H9 (cell line): ENCODE measurements around the gene TEF. TPM values are rescaled to one million over a fixed set of nuclear protein-coding genes. Genes with fewer than 3 reads are reported as not detected.

Experiments
- DNase-seq: peaks from one replicate; pipeline ENCODE4 v3.0.0-alpha.2; 2017
- H2AFZ ChIP-seq: one replicate; pipeline ENCODE4 v1.6.1; 2013; ENCODE audit warnings: mild to moderate bottlenecking, low read length, control low read depth, moderate library complexity
- H2AK5ac ChIP-seq: 2 replicates; pipeline ENCODE4 v1.6.1; 2013; ENCODE audit warnings: low read length, control low read depth, mixed read lengths; ENCODE audit not compliant: insufficient read length
- H2BK120ac ChIP-seq: one replicate; pipeline ENCODE4 v1.6.1; 2013; ENCODE audit warnings: low read depth, mild to moderate bottlenecking, low read length, control low read depth, inconsistent platforms; ENCODE audit not compliant: poor library complexity, severe bottlenecking
- H2BK12ac ChIP-seq: 2 replicates; pipeline ENCODE4 v1.6.1; 2013; ENCODE audit warnings: low read length, control low read depth, mixed read lengths, low read depth; ENCODE audit not compliant: insufficient read length
- H2BK15ac ChIP-seq: 2 replicates; pipeline ENCODE4 v1.6.1; 2013; ENCODE audit warnings: low read depth, low read length, control low read depth
- H2BK20ac ChIP-seq: one replicate; pipeline ENCODE4 v1.6.1; 2013; ENCODE audit warnings: low read depth, mild to moderate bottlenecking, low read length, control low read depth, inconsistent platforms; ENCODE audit not compliant: poor library complexity, severe bottlenecking
- H2BK5ac ChIP-seq: 2 replicates; pipeline ENCODE4 v1.6.1; 2013; ENCODE audit warnings: low read length, control low read depth, mixed read lengths; ENCODE audit not compliant: insufficient read length
- H3K14ac ChIP-seq: 2 replicates; pipeline ENCODE4 v1.6.1; 2013; ENCODE audit warnings: low read length, control low read depth; ENCODE audit not compliant: insufficient read depth
- H3K18ac ChIP-seq: 2 replicates; pipeline ENCODE4 v1.6.1; 2013; ENCODE audit warnings: low read depth, mild to moderate bottlenecking, mixed read lengths, low read length, control low read depth; ENCODE audit not compliant: insufficient read length
- H3K23ac ChIP-seq: 2 replicates; pipeline ENCODE4 v1.6.1; 2013; ENCODE audit warnings: low read length, control low read depth, mixed read lengths, low read depth; ENCODE audit not compliant: insufficient read length
- H3K23me2 ChIP-seq: 2 replicates; pipeline ENCODE4 v1.6.1; 2013; ENCODE audit warnings: low read depth, mild to moderate bottlenecking, mixed read lengths, low read length, control low read depth; ENCODE audit not compliant: insufficient read length, poor library complexity, severe bottlenecking
- H3K27ac ChIP-seq: 2 replicates; pipeline ENCODE4 v1.5.1; 2013; ENCODE audit warnings: low read length, control low read depth, mixed read lengths, low read depth; ENCODE audit not compliant: insufficient read length
- H3K27me3 ChIP-seq: 2 replicates; pipeline ENCODE4 v1.6.1; 2013; ENCODE audit warnings: low read length, control low read depth, inconsistent platforms; ENCODE audit not compliant: insufficient read depth
- H3K4ac ChIP-seq: 2 replicates; pipeline ENCODE4 v1.6.1; 2013; ENCODE audit warnings: low read depth, mild to moderate bottlenecking, control low read depth, inconsistent platforms, low read length, moderate library complexity
- H3K4me1 ChIP-seq: 2 replicates; pipeline ENCODE4 v1.6.1; 2013; ENCODE audit warnings: low read length, control low read depth, inconsistent platforms; ENCODE audit not compliant: insufficient read depth
- H3K4me2 ChIP-seq: 2 replicates; pipeline ENCODE4 v1.6.1; 2013; ENCODE audit warnings: low read length, control low read depth, mixed read lengths; ENCODE audit not compliant: insufficient read length, insufficient read depth
- H3K56ac ChIP-seq: 2 replicates; pipeline ENCODE4 v1.6.1; 2013; ENCODE audit warnings: low read depth, mild to moderate bottlenecking, mixed read lengths, low read length, control low read depth; ENCODE audit not compliant: insufficient read length
- H3K79me1 ChIP-seq: 2 replicates; pipeline ENCODE4 v1.6.1; 2013; ENCODE audit warnings: low read depth, mild to moderate bottlenecking, moderate library complexity, low read length, control low read depth, inconsistent platforms; ENCODE audit not compliant: insufficient read depth, poor library complexity, severe bottlenecking
- H3K79me2 ChIP-seq: 2 replicates; pipeline ENCODE4 v1.6.1; 2013; ENCODE audit warnings: low read length, control low read depth, inconsistent platforms; ENCODE audit not compliant: insufficient read depth
- H3K9ac ChIP-seq: 2 replicates; pipeline ENCODE4 v1.6.1; 2013; ENCODE audit warnings: low read length, control low read depth, mixed read lengths; ENCODE audit not compliant: insufficient read length; ENCODE audit errors: extremely low read depth
- H3K9me3 ChIP-seq: one replicate; pipeline ENCODE4 v1.6.1; 2013; ENCODE audit warnings: low read depth, low read length, inconsistent platforms; ENCODE audit not compliant: control insufficient read depth
- H3T11ph ChIP-seq: one replicate; pipeline ENCODE4 v1.6.1; 2013; ENCODE audit warnings: mild to moderate bottlenecking, low read length, control low read depth, inconsistent platforms
- H4K20me1 ChIP-seq: one replicate; pipeline ENCODE4 v1.6.1; 2013; ENCODE audit not compliant: control insufficient read depth, insufficient read length, insufficient read depth
- H4K5ac ChIP-seq: 2 replicates; pipeline ENCODE4 v1.6.1; 2013; ENCODE audit warnings: low read depth, mild to moderate bottlenecking, mixed read lengths, low read length, control low read depth; ENCODE audit not compliant: insufficient read length
- H4K8ac ChIP-seq: replicated peaks from 2 replicates; pipeline ENCODE4 v1.6.1; 2013; ENCODE audit warnings: low read length, control low read depth, mixed read lengths, low read depth; ENCODE audit not compliant: insufficient read length
- H4K91ac ChIP-seq: 2 replicates; pipeline ENCODE4 v1.6.1; 2013; ENCODE audit warnings: low read depth, mild to moderate bottlenecking, moderate library complexity, mixed read lengths, low read length, control low read depth; ENCODE audit not compliant: insufficient read length
- H3K27ac Mint-ChIP-seq, 3 experiments: 2 replicates in 2 of 3; 3 replicates in 1 of 3; pipeline ENCODE4 v1.8.0; 2020 to 2021; ENCODE audit warnings: mixed read lengths in 3 of 3, mild to moderate bottlenecking in 1 of 3, moderate library complexity in 1 of 3
- H3K27me3 Mint-ChIP-seq: 2 replicates; pipeline ENCODE4 v1.8.0; 2021; ENCODE audit warnings: low read depth, mild to moderate bottlenecking, moderate library complexity, mixed read lengths
- H3K36me3 Mint-ChIP-seq, 3 experiments: 2 replicates in 2 of 3; 3 replicates in 1 of 3; pipeline ENCODE4 v1.8.0; 2020 to 2021; ENCODE audit warnings: low read depth in 3 of 3, mixed read lengths in 3 of 3; ENCODE audit not compliant: insufficient read depth in 1 of 3
- H3K4me1 Mint-ChIP-seq, 2 experiments: 2 replicates each; pipeline ENCODE4 v1.8.0; 2020; ENCODE audit warnings: mixed read lengths in 2 of 2
- H3K4me3 Mint-ChIP-seq, 2 experiments: 2 replicates in 1 of 2; 3 replicates in 1 of 2; pipeline ENCODE4 v1.8.0; 2020 to 2021; ENCODE audit warnings: mild to moderate bottlenecking in 2 of 2, mixed read lengths in 2 of 2, moderate library complexity in 1 of 2
- H3K9me3 Mint-ChIP-seq, 2 experiments: 2 replicates in 1 of 2; 3 replicates in 1 of 2; pipeline ENCODE4 v1.8.0; 2020; ENCODE audit warnings: mild to moderate bottlenecking in 2 of 2, mixed read lengths in 2 of 2, moderate library complexity in 1 of 2
- CTCF ChIP-seq: fragments of 200-600 bp; sonication (generic); conservative IDR thresholded peaks from 3 replicates; pipeline ENCODE4 v1.8.0; 2021; ENCODE audit warnings: antibody characterized with exemption, mild to moderate bottlenecking
- WGBS: extraction: QIAGEN DNeasy Blood & Tissue Kit; methylation state at CpG from one replicate; pipeline ENCODE4 v1.1.7; 2013; ENCODE audit warnings: missing lambda C conversion rate, low lambda C conversion rate, mixed read lengths; ENCODE audit not compliant: insufficient read length; ENCODE audit errors: extremely low coverage; 5-methylcytosine and 5-hydroxymethylcytosine counted together
- total RNA-seq: library from RNA; stranded (reverse); gene quantifications from 2 replicates; pipeline ENCODE4 v1.2.1, GENCODE V29; 2021

TEF gene
- total RNA-seq, 1 experiment from 2014 or later = 17.9 TPM

DNA sequence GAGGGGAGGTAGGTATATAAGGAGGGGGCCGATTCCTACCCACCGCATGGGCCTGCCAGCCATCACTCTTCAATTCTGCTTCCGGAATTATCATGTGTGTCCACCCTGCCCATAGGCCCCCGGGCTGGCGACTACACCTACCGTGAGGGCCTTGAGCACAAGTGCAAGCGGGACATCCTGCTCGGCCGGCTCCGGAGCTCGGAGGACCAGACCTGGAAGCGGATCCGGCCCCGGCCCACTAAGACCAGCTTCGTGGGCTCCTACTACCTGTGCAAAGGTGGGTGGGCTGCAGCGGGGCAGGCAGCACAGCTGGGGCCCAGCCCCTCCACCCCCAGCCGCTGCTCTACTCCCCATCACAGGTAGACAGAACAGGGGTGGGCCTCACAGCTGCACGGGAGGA is 38.4 kb upstream of the TEF start:
- Histone ChIP-seq H2BK20ac (no peak overlapping the region), H3K23me2 (no peaks in the 10 kb centered on the region), H3K4ac (no peak overlapping the region), H3K56ac (no peak overlapping the region), H3K9ac (no peak overlapping the region), H2AFZ (no peak overlapping the region), H3K4me1 (no peaks in the 10 kb centered on the region), H4K5ac (no peak overlapping the region), H3K27me3 (no peaks in the 10 kb centered on the region), H3K18ac (no peak overlapping the region), H3K79me1 (no peaks in the 10 kb centered on the region), H2BK120ac (no peak overlapping the region), H2AK5ac (no peak overlapping the region), H3T11ph (no peak overlapping the region), H3K4me2 (no peak overlapping the region), H3K14ac (no peak overlapping the region), H4K8ac (no peak overlapping the region), H3K27ac (no peak overlapping the region), H3K79me2 (no peaks in the 10 kb centered on the region), H2BK15ac (no peak overlapping the region), H4K20me1 (no peaks in the 10 kb centered on the region), H3K23ac (no peak overlapping the region), H4K91ac (no peak overlapping the region), H2BK5ac (no peak overlapping the region), H3K9me3 (no peaks in the 10 kb centered on the region), H2BK12ac (no peak overlapping the region)
- H3K27me3 Mint-ChIP-seq = no peaks in the 10 kb centered on the region; the same call in 1 of the 2 replicates
- no CpG with 5 or more reads among the region's 18 CpGs for WGBS
- TF ChIP-seq CTCF = no peak
- no peaks in the 10 kb centered on the region for H3K9me3 Mint-ChIP-seq
- H3K4me3 Mint-ChIP-seq = no peak overlapping the region
- H3K4me1 Mint-ChIP-seq = no peaks in the 10 kb centered on the region
- H3K36me3 Mint-ChIP-seq = peaks cover 9 to 63% (median 61%) of the 10 kb centered on the region in 3 experiments; a peak in 6 of 7 replicates
- DNase-seq = no peak
- no peak overlapping the region for H3K27ac Mint-ChIP-seq
